DND-41 (cell line): Measurements from ENCODE around the gene CLCA1.

Experiments used
- ATAC-seq: fragments of 200-7000 bp; cut with Tn5 transposase; 3 replicates; pipeline ENCODE4 v1.9.1; 2021; ENCODE audit warnings: low read depth; ENCODE audit not compliant: insufficient read depth
- DNase-seq: peaks from one replicate; pipeline ENCODE4 v3.0.0-alpha.2; 2020
- H2AFZ ChIP-seq: 2 replicates; pipeline ENCODE4 v1.6.0; 2012; ENCODE audit warnings: low read depth, low read length
- H3K27ac ChIP-seq: 2 replicates; pipeline ENCODE4 v1.5.1; 2012; ENCODE audit warnings: low read length, inconsistent platforms
- H3K27me3 ChIP-seq: fragments of 200-600 bp; sonication (generic); 2 replicates; pipeline ENCODE4 v1.6.0; 2012; ENCODE audit warnings: low read length, mild to moderate bottlenecking, inconsistent platforms; ENCODE audit not compliant: insufficient read depth, poor library complexity
- H3K36me3 ChIP-seq: 2 replicates; pipeline ENCODE4 v1.5.1; 2012; ENCODE audit warnings: low read length, inconsistent platforms; ENCODE audit not compliant: insufficient read depth
- H3K4me1 ChIP-seq: 2 replicates; pipeline ENCODE4 v1.5.1; 2012; ENCODE audit warnings: mild to moderate bottlenecking, low read length; ENCODE audit not compliant: insufficient read depth
- H3K4me2 ChIP-seq: 2 replicates; pipeline ENCODE4 v1.6.0; 2012; ENCODE audit warnings: mild to moderate bottlenecking, moderate library complexity, low read length, inconsistent platforms; ENCODE audit not compliant: insufficient read depth
- H3K4me3 ChIP-seq, 2 experiments: fragments of 200-600 bp in 1 of 2; shearing (Covaris generic) in 1 of 2; 2 replicates each; pipeline ENCODE4 v1.5.1; 2012 to 2016; ENCODE audit warnings: inconsistent platforms in 2 of 2, low read length in 2 of 2, mild to moderate bottlenecking in 2 of 2, low read depth in 1 of 2, moderate library complexity in 1 of 2
- H3K79me2 ChIP-seq: 2 replicates; pipeline ENCODE4 v1.6.0; 2012; ENCODE audit warnings: low read length, inconsistent platforms; ENCODE audit not compliant: insufficient read depth
- H3K9ac ChIP-seq: 2 replicates; pipeline ENCODE4 v1.6.0; 2012; ENCODE audit warnings: low read depth, mild to moderate bottlenecking, inconsistent platforms, low read length, moderate library complexity
- H3K9me3 ChIP-seq: 2 replicates; pipeline ENCODE4 v1.5.1; 2012; ENCODE audit warnings: low read length, moderate library complexity, mild to moderate bottlenecking, inconsistent platforms; ENCODE audit not compliant: insufficient read depth, severe bottlenecking
- H4K20me1 ChIP-seq: 2 replicates; pipeline ENCODE4 v1.6.0; 2012; ENCODE audit warnings: low read length; ENCODE audit not compliant: insufficient read depth
- CTCF ChIP-seq: IDR thresholded peaks from 2 replicates; pipeline ENCODE4 v1.5.1; 2012; ENCODE audit warnings: borderline replicate concordance, low read length, moderate library complexity, mild to moderate bottlenecking; ENCODE audit not compliant: poor library complexity, severe bottlenecking; ENCODE audit errors: extremely low read depth
- EZH2 ChIP-seq: IDR thresholded peaks from 3 replicates; pipeline ENCODE4 v1.6.1; 2012; ENCODE audit warnings: borderline replicate concordance, low read depth, mild to moderate bottlenecking, moderate library complexity, low read length, inconsistent platforms; ENCODE audit not compliant: severe bottlenecking

Gene CLCA1

GRCh38 chr1:86470859-86471258 lies 2.1 kb downstream of the CLCA1 start:
- TF ChIP-seq CTCF (no peak), EZH2 (no peak)
- no peak overlapping the region for H3K9ac ChIP-seq
- no peaks in the 10 kb centered on the region for H3K9me3 ChIP-seq
- H3K27ac ChIP-seq = no peak overlapping the region
- no peak for DNase-seq
- H3K27me3 ChIP-seq = no peaks in the 10 kb centered on the region
- no peaks in the 10 kb centered on the region for H3K36me3 ChIP-seq
- H3K4me2 ChIP-seq = no peak overlapping the region
- no peak overlapping the region for H2AFZ ChIP-seq
- peaks cover 16% of the 10 kb centered on the region for H3K4me1 ChIP-seq
- no peak for ATAC-seq
- no peak overlapping the region for H3K4me3 ChIP-seq
- no peaks in the 10 kb centered on the region for H4K20me1 ChIP-seq
- no peaks in the 10 kb centered on the region for H3K79me2 ChIP-seq

- ATAC-seq (no peak), DNase-seq (no peak)
- no peak overlapping the region for H2AFZ ChIP-seq
- no peak overlapping the region for H3K4me2 ChIP-seq
- no peaks in the 10 kb centered on the region for H3K27me3 ChIP-seq
- H3K9ac ChIP-seq = no peak overlapping the region
- H3K27ac ChIP-seq = no peak overlapping the region
- peaks cover 16% of the 10 kb centered on the region for H3K4me1 ChIP-seq
- no peaks in the 10 kb centered on the region for H3K79me2 ChIP-seq
- no peak for TF ChIP-seq EZH2
- TF ChIP-seq CTCF = no peak
- H3K9me3 ChIP-seq = no peaks in the 10 kb centered on the region
- H4K20me1 ChIP-seq = no peaks in the 10 kb centered on the region
- H3K36me3 ChIP-seq = no peaks in the 10 kb centered on the region
- no peak overlapping the region for H3K4me3 ChIP-seq
Measured at GRCh38 chr1:86471291-86471690, 2.6 kb downstream of the CLCA1 start.

GRCh38 chr1:86472152-86472551 lies 3.4 kb downstream of the CLCA1 start:
- ATAC-seq = no peak
- Histone ChIP-seq H4K20me1 (no peaks in the 10 kb centered on the region), H3K79me2 (no peaks in the 10 kb centered on the region), H3K4me1 (peaks cover 12% of the 10 kb centered on the region), H3K4me2 (no peak overlapping the region), H3K36me3 (no peaks in the 10 kb centered on the region), H3K9ac (no peak overlapping the region), H3K4me3 (no peak overlapping the region), H3K9me3 (no peaks in the 10 kb centered on the region), H3K27me3 (no peaks in the 10 kb centered on the region), H3K27ac (no peak overlapping the region), H2AFZ (no peak overlapping the region)
- no peak for DNase-seq
- TF ChIP-seq CTCF = no peak
- TF ChIP-seq EZH2 = no peak

GRCh38 chr1:86472767-86473166 lies 4.0 kb downstream of the CLCA1 start:
- H3K27me3 ChIP-seq = no peaks in the 10 kb centered on the region
- H2AFZ ChIP-seq = no peak overlapping the region
- H3K9me3 ChIP-seq = no peaks in the 10 kb centered on the region
- H3K79me2 ChIP-seq = no peaks in the 10 kb centered on the region
- no peaks in the 10 kb centered on the region for H3K36me3 ChIP-seq
- H3K4me1 ChIP-seq = peaks cover 12% of the 10 kb centered on the region
- H3K4me2 ChIP-seq = no peak overlapping the region
- no peak overlapping the region for H3K9ac ChIP-seq
- no peaks in the 10 kb centered on the region for H4K20me1 ChIP-seq
- TF ChIP-seq CTCF (no peak), EZH2 (no peak)
- H3K27ac ChIP-seq = no peak overlapping the region
- DNase-seq (no peak), ATAC-seq (no peak)
- H3K4me3 ChIP-seq = no peak overlapping the region
